K562 (cell line): ENCODE measurements around the gene GALNT15. TPM values are rescaled to one million over a fixed set of nuclear protein-coding genes. Genes with fewer than 3 reads are reported as not detected.

Experiments
- ARID1B ChIP-seq: fragments of 450-650 bp; IDR thresholded peaks from 2 replicates; pipeline ENCODE4 v1.6.1; 2016; ENCODE audit warnings: antibody characterized with exemption, mild to moderate bottlenecking, inconsistent platforms
- BACH1 ChIP-seq: fragments of 200-800 bp; sonication (Bioruptor generic); IDR thresholded peaks from 2 replicates; pipeline ENCODE4 v1.6.1; 2016; ENCODE audit warnings: missing genetic modification characterization, missing compliant biosample characterization
- BRF1 ChIP-seq: IDR thresholded peaks from 3 replicates; pipeline ENCODE4 v1.6.1; 2011; ENCODE audit warnings: borderline replicate concordance, mild to moderate bottlenecking; ENCODE audit not compliant: insufficient read length; ENCODE audit errors: extremely low read depth
- CBX1 ChIP-seq: sonication (generic); IDR thresholded peaks from 2 replicates; pipeline ENCODE4 v1.6.1; 2016; ENCODE audit warnings: antibody characterized with exemption, low read depth, mild to moderate bottlenecking
- CTCFL ChIP-seq: IDR thresholded peaks from 2 replicates; pipeline ENCODE4 v1.6.1; 2011; ENCODE audit warnings: borderline replicate concordance, low read depth, mild to moderate bottlenecking, moderate library complexity, low read length; ENCODE audit not compliant: insufficient read depth, poor library complexity, severe bottlenecking
- E2F4 ChIP-seq: sonication (generic); formaldehyde crosslinking; IDR thresholded peaks from 2 replicates; pipeline ENCODE4 v1.8.0; 2022; ENCODE audit warnings: mild to moderate bottlenecking, low read depth, missing genetic modification reagents
- ELF2 ChIP-seq: fragments of 250-450 bp; sonication (Bioruptor Pico); IDR thresholded peaks from 2 replicates; pipeline ENCODE4 v1.5.0; 2021; ENCODE audit warnings: mild to moderate bottlenecking
- FOXJ2 ChIP-seq: fragments of 200-800 bp; sonication (Bioruptor generic); IDR thresholded peaks from 2 replicates; pipeline ENCODE4 v1.6.1; 2016; ENCODE audit warnings: missing genetic modification characterization, missing compliant biosample characterization
- HDAC8 ChIP-seq: fragments of 450-650 bp; IDR thresholded peaks from 2 replicates; pipeline ENCODE4 v1.6.1; 2016; ENCODE audit warnings: mild to moderate bottlenecking, missing genetic modification characterization, moderate library complexity, missing compliant biosample characterization
- MAFF ChIP-seq: IDR thresholded peaks from 2 replicates; pipeline ENCODE4 v1.6.1; 2012; ENCODE audit warnings: low read length, improper control_type of control experiment
- MBD1 ChIP-seq: fragments of 250-450 bp; sonication (Bioruptor Pico); IDR thresholded peaks from 2 replicates; pipeline ENCODE4 v1.8.0; 2022; ENCODE audit warnings: inconsistent platforms
- NR2C2 ChIP-seq, 2 experiments: fragments of 200-800 bp in 1 of 2; sonication (Bioruptor generic) in 1 of 2; sonication (generic) in 1 of 2; formaldehyde crosslinking in 1 of 2; IDR thresholded peaks; 2 replicates each; pipeline versions ENCODE4 v1.6.1 to v1.8.0; 2016 to 2022; ENCODE audit warnings: mild to moderate bottlenecking in 1 of 2, missing compliant biosample characterization in 1 of 2, missing genetic modification characterization in 1 of 2, missing genetic modification reagents in 1 of 2
- NUFIP1 ChIP-seq: fragments of 450-650 bp; IDR thresholded peaks from 2 replicates; pipeline ENCODE4 v1.6.1; 2018; ENCODE audit not compliant: partially characterized antibody
- SMARCC2 ChIP-seq: fragments of 450-650 bp; IDR thresholded peaks from 2 replicates; pipeline ENCODE4 v1.6.1; 2017; ENCODE audit warnings: antibody characterized with exemption, moderate library complexity, mild to moderate bottlenecking, low read depth
- STAG1 ChIP-seq: sonication (generic); formaldehyde crosslinking; IDR thresholded peaks from 2 replicates; pipeline ENCODE4 v1.5.0; 2020; ENCODE audit warnings: missing genetic modification reagents, borderline replicate concordance
- THRB ChIP-seq: fragments of 450-650 bp; formaldehyde crosslinking; conservative IDR thresholded peaks from 2 replicates; pipeline ENCODE4 v1.4.0; 2022; ENCODE audit warnings: mild to moderate bottlenecking, missing genetic modification characterization
- TRIM24 ChIP-seq, 2 experiments: fragments of 450-650 bp; IDR thresholded peaks; 2 replicates each; pipeline ENCODE4 v1.6.1; 2016
- TRIM28 ChIP-seq: fragments of 450-650 bp; IDR thresholded peaks from 2 replicates; pipeline ENCODE4 v1.6.1; 2017
- ZFP36 ChIP-seq: fragments of 150-350 bp; IDR thresholded peaks from 2 replicates; pipeline ENCODE4 v1.6.1; 2018; ENCODE audit warnings: low read length, low read depth; ENCODE audit not compliant: partially characterized antibody
- ZNF316 ChIP-seq: fragments of 450-650 bp; IDR thresholded peaks from 2 replicates; pipeline ENCODE4 v1.6.1; 2016
- ZNF589 ChIP-seq: fragments of 200-800 bp; sonication (Bioruptor generic); IDR thresholded peaks from 2 replicates; pipeline ENCODE4 v1.6.1; 2016; ENCODE audit warnings: low read depth, missing genetic modification characterization, missing compliant biosample characterization
- ZNF668 ChIP-seq: fragments of 250-450 bp; sonication (Bioruptor Pico); IDR thresholded peaks from 2 replicates; pipeline ENCODE4 v1.8.0; 2022; ENCODE audit warnings: mild to moderate bottlenecking, inconsistent platforms
- ZNF766 ChIP-seq: fragments of 200-800 bp; sonication (Bioruptor generic); conservative IDR thresholded peaks from 2 replicates; pipeline ENCODE4 v1.6.1; 2016; ENCODE audit warnings: missing genetic modification characterization, missing compliant biosample characterization
- polyA plus RNA-seq, 8 experiments: library from polyadenylated mRNA; depleted of rRNA in 4 of 8; stranded (reverse) in 5 of 8; unstranded in 3 of 8; fragments of >200 nt; fragmentation: Nextera tagmentation in 2 of 8; fragmentation: Illumina TruSeq in 1 of 8; extraction: Ambion mirVana in 2 of 8; extraction: Trizol in 1 of 8; gene quantifications; 2 replicates each; pipeline versions ENCODE4 v1.2.1 to v1.2.3, GENCODE V29; 2011 to 2014; ENCODE audit warnings: inconsistent platforms in 1 of 8, missing spikeins in 1 of 8
- total RNA-seq, 7 experiments: library from RNA; depleted of rRNA in 6 of 7; stranded (reverse); fragments of >200 nt in 6 of 7; fragmentation: Illumina TruSeq in 2 of 7; extraction: Trizol in 2 of 7; gene quantifications; 2 replicates each; pipeline versions ENCODE4 v1.2.1 to v1.2.3, GENCODE V29; 2011 to 2021; ENCODE audit warnings: low replicate concordance in 1 of 7

Gene GALNT15
- total and polyA plus RNA-seq, 9 of the 15 experiments (the other 6 are each of a cell fraction or from before 2014, with no cell fraction given), result not detected

- TF ChIP-seq THRB (CRISPR knock-in tag) (no peak), ARID1B (peak; percentile 18; the same call in 1 of the 2 replicates), CTCFL (no peak), ZNF766 (CRISPR knock-in tag) (0 out of 2 replicates have a peak, but pooled peaks have one; percentile 12), SMARCC2 (no peak), BRF1 (no peak), NUFIP1 (no peak), MAFF (peak; percentile 35; the same call in 1 of the 2 replicates), ELF2 (CRISPR knock-in tag) (peak; percentile 33; the same call in 1 of the 2 replicates), TRIM28 (no peak), STAG1 (no peak), HDAC8 (tag) (no peak), E2F4 (CRISPR knock-in tag) (no peak), FOXJ2 (tag) (peak; percentile 75), ZNF668 (CRISPR knock-in tag) (no peak), CBX1 (no peak), NR2C2 (CRISPR knock-in tag; IDR thresholded peaks at IDR 0.05) (no peak), NR2C2 (tag; IDR thresholded peaks at IDR 0.05) (peak; percentile 40; the same call in 1 of the 2 replicates), BACH1 (tag) (no peak), MBD1 (CRISPR knock-in tag) (no peak), ZNF316 (peak; percentile 53), ZNF589 (CRISPR knock-in tag) (no peak), ZFP36 (no peak), TRIM24 (IDR thresholded peaks at IDR 0.05) (0 out of 4 replicates have a peak, but pooled peaks of 1 of the 2 experiments have one; percentile 13)
These were observed 23.4 kb upstream of the GALNT15 start (continued) for GRCh38 chr3:16151109-16151508.
